H1 (cell line): ENCODE data around the gene PRKACA. TPM values are rescaled to one million over a fixed set of nuclear protein-coding genes. Genes with fewer than 3 reads are reported as not detected.

Experiments
- CTCF ChIA-PET: fragments of 300-600 bp; sonication (Branson Sonifier 250); formaldehyde crosslinking; loops from one replicate; lab custom pipeline; 2021; ENCODE audit not compliant: partially characterized antibody; lab: Charles Lee
- POLR2A ChIA-PET: fragments of 300-600 bp; sonication (Branson Sonifier 250); formaldehyde crosslinking; loops from one replicate; lab custom pipeline; 2021; ENCODE audit warnings: inconsistent platforms; ENCODE audit not compliant: partially characterized antibody; lab: Charles Lee
- DNase-seq, 2 experiments: peaks; one replicate each; pipeline versions ENCODE4 v3.0.0 to v3.0.0-alpha.2; 2010 to 2022; ENCODE audit warnings: low spot score in 2 of 2, low read depth in 1 of 2, mixed read lengths in 1 of 2
- FAIRE-seq: peaks from 2 replicates; lab custom pipeline; 2011; peaks lifted over from hg19 to GRCh38; lab: Jason Lieb, UNC
- H2AFZ ChIP-seq: 2 replicates; pipeline ENCODE4 v1.8.1; 2012; ENCODE audit warnings: low read length, inconsistent platforms
- H2AK5ac ChIP-seq: 2 replicates; pipeline ENCODE4 v1.6.1; 2013; ENCODE audit warnings: low read depth, low read length
- H2BK120ac ChIP-seq: replicated peaks from 2 replicates; pipeline ENCODE3; 2013; ENCODE audit warnings: low read depth, low read length, inconsistent platforms
- H2BK12ac ChIP-seq: 2 replicates; pipeline ENCODE4 v1.6.1; 2013; ENCODE audit warnings: low read depth, low read length
- H2BK15ac ChIP-seq: 2 replicates; pipeline ENCODE4 v1.6.1; 2013; ENCODE audit warnings: low read length
- H2BK20ac ChIP-seq: 2 replicates; pipeline ENCODE4 v1.6.1; 2013; ENCODE audit warnings: low read length
- H2BK5ac ChIP-seq: 2 replicates; pipeline ENCODE4 v1.6.1; 2013; ENCODE audit warnings: low read depth, low read length
- H3K14ac ChIP-seq: 2 replicates; pipeline ENCODE4 v1.6.1; 2013; ENCODE audit warnings: inconsistent platforms; ENCODE audit not compliant: insufficient read length
- H3K18ac ChIP-seq: 2 replicates; pipeline ENCODE4 v1.6.1; 2013; ENCODE audit warnings: low read length; ENCODE audit errors: extremely low read depth
- H3K23ac ChIP-seq: 2 replicates; pipeline ENCODE4 v1.6.1; 2013; ENCODE audit warnings: inconsistent platforms; ENCODE audit not compliant: insufficient read length
- H3K23me2 ChIP-seq: 2 replicates; pipeline ENCODE4 v1.6.1; 2013; ENCODE audit warnings: low read depth, low read length
- H3K27ac ChIP-seq: 2 replicates; pipeline ENCODE4 v1.6.1; 2011; ENCODE audit warnings: low read depth, low read length, inconsistent platforms
- H3K27me3 ChIP-seq, 4 experiments: replicated peaks in 1 of 4; 1 replicate in 1 of 4; 2 replicates in 3 of 4; pipeline versions ENCODE4 v1.6.1 to v1.8.1; 2011 to 2013; ENCODE audit warnings: low read length in 3 of 4, mild to moderate bottlenecking in 3 of 4, inconsistent platforms in 2 of 4, mixed read lengths in 2 of 4, moderate library complexity in 1 of 4; ENCODE audit not compliant: control insufficient read depth in 3 of 4, insufficient read depth in 3 of 4; ENCODE audit errors: extremely low read depth in 1 of 4
- H3K36me3 ChIP-seq, 4 experiments: 2 replicates each; pipeline versions ENCODE4 v1.6.1 to v1.8.1; 2011 to 2013; ENCODE audit warnings: mild to moderate bottlenecking in 4 of 4, low read length in 3 of 4, moderate library complexity in 2 of 4, control low read depth in 1 of 4, inconsistent platforms in 1 of 4; ENCODE audit not compliant: insufficient read depth in 4 of 4, control insufficient read depth in 2 of 4
- H3K4ac ChIP-seq: replicated peaks from 2 replicates; pipeline ENCODE3; 2013; ENCODE audit warnings: low read length, low read depth, mixed read lengths, inconsistent platforms; ENCODE audit not compliant: insufficient read length
- H3K4me1 ChIP-seq, 4 experiments: replicated peaks in 1 of 4; 1 replicate in 1 of 4; 2 replicates in 3 of 4; pipeline versions ENCODE4 v1.6.1 to v1.8.1; 2011 to 2013; ENCODE audit warnings: low read length in 3 of 4, inconsistent platforms in 2 of 4, mixed read lengths in 1 of 4; ENCODE audit not compliant: insufficient read depth in 4 of 4, control insufficient read depth in 3 of 4
- H3K4me2 ChIP-seq, 2 experiments: 2 replicates each; pipeline versions ENCODE4 v1.6.1 to v1.8.1; 2011 to 2013; ENCODE audit warnings: low read depth in 2 of 2, low read length in 2 of 2, control low read depth in 1 of 2, inconsistent platforms in 1 of 2, mild to moderate bottlenecking in 1 of 2; ENCODE audit not compliant: insufficient read depth in 1 of 2
- H3K4me3 ChIP-seq, 4 experiments: fragments of 200-600, 300-600 bp in 1 of 4; sonication (generic), shearing (Covaris generic), sonication (Bioruptor Twin) in 1 of 4; 2 replicates each; pipeline versions ENCODE4 v1.5.1 to v1.8.1; 2011 to 2016; ENCODE audit warnings: low read length in 4 of 4, low read depth in 3 of 4, control low read depth in 2 of 4, inconsistent platforms in 2 of 4, mild to moderate bottlenecking in 2 of 4, mixed read lengths in 1 of 4, moderate library complexity in 1 of 4; ENCODE audit not compliant: insufficient read depth in 2 of 4; ENCODE audit errors: extremely low read depth in 1 of 4
- H3K56ac ChIP-seq: replicated peaks from 2 replicates; pipeline ENCODE3; 2013; ENCODE audit warnings: low read depth, mild to moderate bottlenecking, mixed read lengths, low read length, inconsistent platforms; ENCODE audit not compliant: insufficient read length
- H3K79me1 ChIP-seq: 2 replicates; pipeline ENCODE4 v1.6.1; 2013; ENCODE audit warnings: low read depth, low read length, control low read depth
- H3K79me2 ChIP-seq, 2 experiments: 2 replicates each; pipeline versions ENCODE4 v1.6.1 to v1.8.1; 2012 to 2013; ENCODE audit warnings: low read length in 2 of 2, mild to moderate bottlenecking in 2 of 2, inconsistent platforms in 1 of 2; ENCODE audit not compliant: insufficient read depth in 2 of 2, control insufficient read depth in 1 of 2
- H3K9ac ChIP-seq, 4 experiments: replicated peaks in 1 of 4; 1 replicate in 1 of 4; 2 replicates in 3 of 4; pipeline versions ENCODE4 v1.6.1 to v1.8.1; 2011 to 2013; ENCODE audit warnings: low read depth in 3 of 4, low read length in 3 of 4, control low read depth in 2 of 4, mild to moderate bottlenecking in 2 of 4, moderate library complexity in 2 of 4, inconsistent platforms in 1 of 4; ENCODE audit errors: extremely low read depth in 1 of 4
- H3K9me3 ChIP-seq, 2 experiments: 2 replicates each; pipeline versions ENCODE4 v1.6.1 to v1.8.1; 2012 to 2013; ENCODE audit warnings: mild to moderate bottlenecking in 2 of 2, moderate library complexity in 2 of 2, control low read depth in 1 of 2, inconsistent platforms in 1 of 2, low read depth in 1 of 2, low read length in 1 of 2, mixed read lengths in 1 of 2; ENCODE audit not compliant: insufficient read depth in 2 of 2
- H4K20me1 ChIP-seq, 2 experiments: replicated peaks in 1 of 2; 2 replicates each; pipeline versions ENCODE3 to v1.8.1; 2011 to 2013; ENCODE audit warnings: inconsistent platforms in 2 of 2, low read length in 2 of 2, mild to moderate bottlenecking in 1 of 2; ENCODE audit not compliant: insufficient read depth in 2 of 2, control insufficient read depth in 1 of 2
- H4K5ac ChIP-seq: 2 replicates; pipeline ENCODE4 v1.6.1; 2013; ENCODE audit warnings: low read length, low read depth, mixed read lengths, inconsistent platforms; ENCODE audit not compliant: insufficient read length
- H4K8ac ChIP-seq: 2 replicates; pipeline ENCODE4 v1.8.0; 2013; ENCODE audit warnings: mild to moderate bottlenecking, moderate library complexity, low read length, inconsistent platforms; ENCODE audit not compliant: insufficient read depth; ENCODE audit errors: extremely low read depth
- H4K91ac ChIP-seq: replicated peaks from 2 replicates; pipeline ENCODE3; 2013; ENCODE audit warnings: low read length, mixed read lengths, inconsistent platforms; ENCODE audit not compliant: insufficient read length
- CBX8 ChIP-seq: fragments of 300-800, 300-1000 bp; sonication (generic); IDR thresholded peaks from 2 replicates; pipeline ENCODE4 v1.7.1; 2016; ENCODE audit warnings: low read depth, low read length, borderline replicate concordance
- CHD1 ChIP-seq: IDR thresholded peaks from 2 replicates; pipeline ENCODE4 v1.6.1; 2012; ENCODE audit warnings: low read depth, low read length, improper control_type of control experiment
- CHD2 ChIP-seq: IDR thresholded peaks from 2 replicates; pipeline ENCODE4 v1.6.1; 2012; ENCODE audit warnings: low read length, improper control_type of control experiment
- GTF2F1 ChIP-seq: IDR thresholded peaks from 2 replicates; pipeline ENCODE4 v1.6.1; 2012; ENCODE audit warnings: low read depth, low read length, improper control_type of control experiment, borderline replicate concordance
- HDAC2 ChIP-seq, 2 experiments: fragments of 300-600 bp in 1 of 2; sonication (generic) in 1 of 2; IDR thresholded peaks; 2 replicates each; pipeline ENCODE4 v1.6.1; 2011 to 2012; ENCODE audit warnings: low read depth in 2 of 2, low read length in 2 of 2, mild to moderate bottlenecking in 2 of 2, moderate library complexity in 2 of 2, borderline replicate concordance in 1 of 2, inconsistent platforms in 1 of 2
- JUND ChIP-seq: IDR thresholded peaks from 2 replicates; pipeline ENCODE4 v1.6.1; 2011; ENCODE audit warnings: mild to moderate bottlenecking, improper control_type of control experiment, low read length
- KDM4A ChIP-seq: IDR thresholded peaks from one replicate; pipeline ENCODE4 v1.7.1; 2012; ENCODE audit warnings: low read depth, mild to moderate bottlenecking, moderate library complexity, low read length, inconsistent platforms; ENCODE audit not compliant: severe bottlenecking
- MAFK ChIP-seq: IDR thresholded peaks from 2 replicates; pipeline ENCODE4 v1.6.1; 2012; ENCODE audit warnings: low read depth, mild to moderate bottlenecking, improper control_type of control experiment, low read length
- PHF8 ChIP-seq: fragments of 200-600 bp; sonication (generic); conservative IDR thresholded peaks from 2 replicates; pipeline ENCODE4 v1.7.1; 2012; ENCODE audit warnings: low read depth, mild to moderate bottlenecking, inconsistent platforms, low read length, moderate library complexity
- POLR2A ChIP-seq, 2 experiments: IDR thresholded peaks; 1 replicate in 1 of 2; 2 replicates in 1 of 2; pipeline ENCODE4 v1.6.1; 2011; ENCODE audit warnings: low read depth in 2 of 2, low read length in 2 of 2, mild to moderate bottlenecking in 2 of 2; ENCODE audit errors: control extremely low read depth in 1 of 2
- SIN3A ChIP-seq, 2 experiments: IDR thresholded peaks in 1 of 2; conservative IDR thresholded peaks in 1 of 2; 2 replicates each; pipeline ENCODE4 v1.6.1; 2011 to 2012; ENCODE audit warnings: low read length in 2 of 2, improper control_type of control experiment in 1 of 2, low read depth in 1 of 2, mild to moderate bottlenecking in 1 of 2
- SUZ12 ChIP-seq: fragments of 200-600 bp; sonication (generic); IDR thresholded peaks from 2 replicates; pipeline ENCODE4 v1.6.1; 2012; ENCODE audit warnings: mild to moderate bottlenecking, inconsistent platforms, low read length, moderate library complexity, mixed read lengths
- TEAD4 ChIP-seq: IDR thresholded peaks from 2 replicates; pipeline ENCODE4 v1.6.1; 2012; ENCODE audit warnings: low read depth, low read length, inconsistent platforms, mixed read lengths
- YY1 ChIP-seq: IDR thresholded peaks from 2 replicates; pipeline ENCODE4 v1.6.1; 2011; ENCODE audit warnings: low read depth, mild to moderate bottlenecking, low read length
- WGBS, 2 experiments: shearing (Covaris generic) in 1 of 2; methylation state at CpG; one replicate each; pipeline versions ENCODE4 v1.1.6 to v1.1.7; 2013 to 2015; ENCODE audit warnings: low lambda C conversion rate in 2 of 2, mixed read lengths in 2 of 2, inconsistent platforms in 1 of 2, low coverage in 1 of 2, missing lambda C conversion rate in 1 of 2; ENCODE audit not compliant: insufficient replicate concordance in 2 of 2, insufficient coverage in 1 of 2, insufficient read length in 1 of 2; ENCODE audit errors: extremely low coverage in 1 of 2, missing lambda C conversion rate in 1 of 2; 5-methylcytosine and 5-hydroxymethylcytosine counted together
- polyA plus RNA-seq, 7 experiments: library from polyadenylated mRNA; depleted of rRNA in 3 of 7; stranded (reverse) in 5 of 7; unstranded in 2 of 7; fragments of >200 nt in 5 of 7; fragments of 200-250 nt in 2 of 7; gene quantifications; 1 replicate in 5 of 7; 2 replicates in 1 of 7; 4 replicates in 1 of 7; pipeline versions ENCODE4 v1.2.1 to v1.2.3, GENCODE V29; 2011 to 2013; ENCODE audit warnings: missing spikeins in 2 of 7, mixed read lengths in 2 of 7
- total RNA-seq: library from RNA; stranded (reverse); fragmentation: NEBNext Ultra II Directional; extraction: Animal tissue kit (Norgen Biotek cat#: 25700); gene quantifications from 2 replicates; pipeline ENCODE4 v1.2.1, GENCODE V29; 2021

Gene PRKACA
- total and polyA plus RNA-seq, 2 of the 8 experiments (the other 6 are each of a cell fraction or from before 2014, with no cell fraction given): 14.2 to 48.2 TPM

DNA sequence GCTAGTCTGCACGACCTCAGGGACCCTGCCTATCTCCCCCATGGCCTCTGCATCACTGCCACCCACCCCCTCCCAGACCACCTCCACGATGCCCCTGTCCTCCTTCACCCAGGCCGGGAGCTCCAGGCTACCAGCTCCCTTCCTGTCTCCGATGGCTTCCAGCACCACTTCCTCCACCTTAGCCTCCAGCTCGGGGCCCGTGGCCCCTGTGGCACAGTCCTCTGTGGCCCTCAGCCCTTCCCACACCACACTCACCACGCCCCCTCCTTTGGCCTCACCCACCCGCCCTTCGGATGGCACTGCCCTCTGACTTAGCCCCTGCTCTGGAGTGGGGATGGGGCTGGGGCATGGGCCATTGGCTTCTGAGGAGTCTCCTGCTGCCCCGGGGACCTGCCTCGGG is 62.8 kb downstream of the PRKACA start:
- 0 out of 2 replicates have a peak overlapping the region, but pooled peaks have one; percentile 37 for H4K8ac ChIP-seq
- POLR2A ChIA-PET: interaction anchor here (0.7 kb wide), 1 partner anchor 169 kb away, joined by 3 read pairs; no protein-coding TSS in a partner anchor
- H3K27ac ChIP-seq: no peak overlapping the region
- peaks cover 5 to 18% (median 14%) of the 10 kb centered on the region in 4 experiments for H3K27me3 ChIP-seq
- no peak overlapping the region for H4K5ac ChIP-seq
- no peak overlapping the region for H3K18ac ChIP-seq
- no peak overlapping the region for H2BK5ac ChIP-seq
- H2BK15ac ChIP-seq: no peak overlapping the region
- H3K23ac ChIP-seq: no peak overlapping the region
- H3K4me1 ChIP-seq: peaks cover 0 to 8% (median 2%) of the 10 kb centered on the region in 4 experiments; a peak in 4 of 7 replicates
- FAIRE-seq: no peak
- H3K4ac ChIP-seq: no peak overlapping the region
- H2AFZ ChIP-seq: no peak overlapping the region
- no peak overlapping the region for H3K14ac ChIP-seq
- no peak overlapping the region for H2BK120ac ChIP-seq
- no peaks in the 10 kb centered on the region; a peak in 1 of 4 replicates for H3K9me3 ChIP-seq
- no peak overlapping the region for H3K9ac ChIP-seq
- CTCF ChIA-PET: interaction anchor here (1.2 to 9.9 kb wide), 4 partner anchors 11 to 174 kb away, joined by 3 to 66 read pairs (median 4); partner anchors contain the start of genes MISP3 and RLN3
- WGBS, 2 experiments: 95% methylated on average over 8 of the region's 11 CpGs; no CpG with 5 or more reads in 1 of the 2 experiments
- no peaks in the 10 kb centered on the region for H3K36me3 ChIP-seq
- H4K91ac ChIP-seq: no peak overlapping the region
- H3K79me2 ChIP-seq: no peaks in the 10 kb centered on the region
- H2BK12ac ChIP-seq: no peak overlapping the region
- no peak overlapping the region for H2BK20ac ChIP-seq
- H2AK5ac ChIP-seq: no peak overlapping the region
- H3K56ac ChIP-seq: no peak overlapping the region
- no peak for DNase-seq
- no peak overlapping the region for H3K4me2 ChIP-seq
- H4K20me1 ChIP-seq: no peaks in the 10 kb centered on the region
- H3K23me2 ChIP-seq: peaks cover 12% of the 10 kb centered on the region; the same call in 1 of the 2 replicates
- H3K4me3 ChIP-seq: no peak overlapping the region
- no peaks in the 10 kb centered on the region for H3K79me1 ChIP-seq
- TF ChIP-seq SIN3A (conservative IDR thresholded peaks at IDR 0.05 in 1 of 2, IDR thresholded peaks at IDR 0.05 in 1 of 2; ENCODE audit: low read depth in 1 of 2, low read length in 2 of 2): no peak
- no peak for TF ChIP-seq HDAC2 (IDR thresholded peaks at IDR 0.05; ENCODE audit: borderline replicate concordance in 1 of 2, low read depth in 2 of 2, low read length in 2 of 2)
- no peak for TF ChIP-seq YY1
- TF ChIP-seq JUND: no peak
- no peak for TF ChIP-seq CHD2
- TF ChIP-seq CBX8: no peak
- no peak for TF ChIP-seq CHD1
- no peak for TF ChIP-seq GTF2F1
- TF ChIP-seq TEAD4: no peak
- TF ChIP-seq MAFK: no peak
- TF ChIP-seq SUZ12: no peak
- no peak for TF ChIP-seq KDM4A
- TF ChIP-seq POLR2A (IDR thresholded peaks at IDR 0.05; ENCODE audit: control extremely low read depth in 1 of 2, low read depth in 2 of 2, low read length in 2 of 2): no peak
- TF ChIP-seq PHF8: no peak
